ENCODE measurements around the gene GALNT10.

GALNT10 gene

GRCh38 chr5:154342211-154342610, 151.7 kb downstream of the GALNT10 start:
- Histone ChIP-seq H3K9me3 (ENCODE audit: control insufficient read depth, insufficient read depth, low read length) (no peaks in the 10 kb centered on the region), H3K4me1 (ENCODE audit: control insufficient read depth, low read length) (no peaks in the 10 kb centered on the region), H3K27me3 (ENCODE audit: control insufficient read depth, low read length) (no peaks in the 10 kb centered on the region), H3K36me3 (ENCODE audit: control insufficient read depth, low read length) (no peaks in the 10 kb centered on the region), H3K4me3 (ENCODE audit: low read length) (no peak overlapping the region), H3K4me2 (ENCODE audit: low read length) (no peak overlapping the region), H3F3A (ENCODE audit: control insufficient read depth, insufficient read depth) (no peaks in the 10 kb centered on the region), H3K27ac (ENCODE audit: low read depth, low read length) (no peak overlapping the region), H3K9me2 (replicated peaks; ENCODE audit: control insufficient read depth, low read length) (no peaks in the 10 kb centered on the region), H3K79me2 (ENCODE audit: control insufficient read depth, low read length) (no peaks in the 10 kb centered on the region), H4K20me1 (ENCODE audit: control insufficient read depth, insufficient read depth, low read depth, low read length) (no peaks in the 10 kb centered on the region)
- TF ChIP-seq EZH2phosphoT487 (IDR thresholded peaks at IDR 0.05; ENCODE audit: borderline replicate concordance, low read length), result no peak
- TF ChIP-seq CTCF (IDR thresholded peaks at IDR 0.05; ENCODE audit: low read depth, low read length, poor library complexity, severe bottlenecking), result no peak

GRCh38 chr5:154342963-154343362, 152.4 kb downstream of the GALNT10 start:
- Histone ChIP-seq H3K4me1 (ENCODE audit: control insufficient read depth, low read length) (no peaks in the 10 kb centered on the region), H4K20me1 (ENCODE audit: control insufficient read depth, insufficient read depth, low read depth, low read length) (no peaks in the 10 kb centered on the region), H3K4me2 (ENCODE audit: low read length) (no peak overlapping the region), H3K9me2 (replicated peaks; ENCODE audit: control insufficient read depth, low read length) (no peaks in the 10 kb centered on the region), H3K4me3 (ENCODE audit: low read length) (no peak overlapping the region), H3K9me3 (ENCODE audit: control insufficient read depth, insufficient read depth, low read length) (no peaks in the 10 kb centered on the region), H3K27me3 (ENCODE audit: control insufficient read depth, low read length) (no peaks in the 10 kb centered on the region), H3K79me2 (ENCODE audit: control insufficient read depth, low read length) (no peaks in the 10 kb centered on the region), H3K27ac (ENCODE audit: low read depth, low read length) (no peak overlapping the region), H3K36me3 (ENCODE audit: control insufficient read depth, low read length) (no peaks in the 10 kb centered on the region), H3F3A (ENCODE audit: control insufficient read depth, insufficient read depth) (no peaks in the 10 kb centered on the region)
- TF ChIP-seq CTCF (IDR thresholded peaks at IDR 0.05; ENCODE audit: low read depth, low read length, poor library complexity, severe bottlenecking) (no peak), EZH2phosphoT487 (IDR thresholded peaks at IDR 0.05; ENCODE audit: borderline replicate concordance, low read length) (no peak)

GRCh38 chr5:154344461-154344860, 153.9 kb downstream of the GALNT10 start:
- Histone ChIP-seq H3K36me3 (ENCODE audit: control insufficient read depth, low read length) (no peaks in the 10 kb centered on the region), H3K27me3 (ENCODE audit: control insufficient read depth, low read length) (no peaks in the 10 kb centered on the region), H3K4me1 (ENCODE audit: control insufficient read depth, low read length) (no peaks in the 10 kb centered on the region), H3K79me2 (ENCODE audit: control insufficient read depth, low read length) (no peaks in the 10 kb centered on the region), H3K4me3 (ENCODE audit: low read length) (no peak overlapping the region), H4K20me1 (ENCODE audit: control insufficient read depth, insufficient read depth, low read depth, low read length) (no peaks in the 10 kb centered on the region), H3K9me3 (ENCODE audit: control insufficient read depth, insufficient read depth, low read length) (no peaks in the 10 kb centered on the region), H3F3A (ENCODE audit: control insufficient read depth, insufficient read depth) (no peaks in the 10 kb centered on the region), H3K4me2 (ENCODE audit: low read length) (no peak overlapping the region), H3K9me2 (replicated peaks; ENCODE audit: control insufficient read depth, low read length) (no peaks in the 10 kb centered on the region), H3K27ac (ENCODE audit: low read depth, low read length) (no peak overlapping the region)
- no peak for TF ChIP-seq CTCF (IDR thresholded peaks at IDR 0.05; ENCODE audit: low read depth, low read length, poor library complexity, severe bottlenecking)
- TF ChIP-seq EZH2phosphoT487 (IDR thresholded peaks at IDR 0.05; ENCODE audit: borderline replicate concordance, low read length), result no peak
